ENCODE measurements around the gene ELF4. TPM values are rescaled to one million over a fixed set of nuclear protein-coding genes. Genes with fewer than 3 reads are reported as not detected.

ELF4 gene
- total RNA-seq, 4 donors from 2014 or later: 20.1 to 56.1 (median 44.2) TPM

- peaks cover 0 to 7% (median 3%) of the 10 kb centered on the region in 4 donors for H3K4me1 ChIP-seq
- WGBS, 2 donors (ENCODE audit: low coverage in 1 of 2): 81% methylated on average over 18 of the region's 18 CpGs; no CpG with 5 or more reads in 1 of the 2 donors
- no peak for DNase-seq
- intact Hi-C loops (cut with DNase I; ENCODE audit: low total_unique reads): no loop called here
- no peaks in the 10 kb centered on the region for H3K9me3 ChIP-seq
- H3K4me3 ChIP-seq: no peak overlapping the region
- no peak overlapping the region for H3K27ac ChIP-seq
- in situ Hi-C loops (cut with MboI; ENCODE audit: low pct_ligation_motif_present in 1 of 4, low pct_unique_long_range_greater_than_20kb in 1 of 4, low sequenced_read_pairs in 3 of 4): loop anchor here in 3 of 4 donors (10.0 to 25.0 kb wide), 4 partner anchors 131 to 469 kb away; no protein-coding TSS in a partner anchor
- H3K27me3 ChIP-seq: no peaks in the 10 kb centered on the region
- no peak for TF ChIP-seq EP300 (IDR thresholded peaks at IDR 0.05; ENCODE audit: low read depth)
- TF ChIP-seq POLR2A (IDR thresholded peaks at IDR 0.05): no peak
- TF ChIP-seq CTCF (IDR thresholded peaks at IDR 0.05): no peak
- no peak for TF ChIP-seq POLR2AphosphoS5 (IDR thresholded peaks at IDR 0.05)
- peaks cover 0 to 5% (median 0%) of the 10 kb centered on the region in 4 donors for H3K36me3 ChIP-seq
Measured at GRCh38 chrX:130055899-130056298, 54.4 kb downstream of the ELF4 start.

- intact Hi-C loops (cut with DNase I; ENCODE audit: low total_unique reads): no loop called here
- no peak for TF ChIP-seq POLR2A (IDR thresholded peaks at IDR 0.05)
- TF ChIP-seq POLR2AphosphoS5 (IDR thresholded peaks at IDR 0.05): no peak
- TF ChIP-seq EP300 (IDR thresholded peaks at IDR 0.05; ENCODE audit: low read depth): no peak
- TF ChIP-seq CTCF (IDR thresholded peaks at IDR 0.05): no peak
- Histone ChIP-seq H3K4me3 (no peak overlapping the region), H3K36me3 (peaks cover 0 to 5% (median 0%) of the 10 kb centered on the region in 4 donors), H3K4me1 (peaks cover 0 to 6% (median 2%) of the 10 kb centered on the region in 4 donors), H3K27ac (peak overlapping the region in 2 of 4 donors; percentile 40 to 54), H3K9me3 (no peaks in the 10 kb centered on the region), H3K27me3 (no peaks in the 10 kb centered on the region)
- DNase-seq: no peak
- WGBS, 2 donors (ENCODE audit: low coverage in 1 of 2): 64 to 80% methylated on average over 1 to 11 of the region's 11 CpGs
- in situ Hi-C loops (cut with MboI; ENCODE audit: low pct_ligation_motif_present in 1 of 4, low pct_unique_long_range_greater_than_20kb in 1 of 4, low sequenced_read_pairs in 3 of 4): loop anchor here in 3 of 4 donors (10.0 to 25.0 kb wide), 4 partner anchors 130 to 468 kb away; no protein-coding TSS in a partner anchor
Measured at GRCh38 chrX:130055103-130055502, 55.2 kb downstream of the ELF4 start.

- Histone ChIP-seq H3K36me3 (peaks cover 0 to 5% (median 0%) of the 10 kb centered on the region in 4 donors), H3K4me3 (no peak overlapping the region), H3K4me1 (no peaks in the 10 kb centered on the region), H3K27ac (no peak overlapping the region), H3K9me3 (no peaks in the 10 kb centered on the region), H3K27me3 (no peaks in the 10 kb centered on the region)
- TF ChIP-seq CTCF (IDR thresholded peaks at IDR 0.05) (no peak), EP300 (IDR thresholded peaks at IDR 0.05; ENCODE audit: low read depth) (no peak), POLR2A (IDR thresholded peaks at IDR 0.05) (no peak), POLR2AphosphoS5 (IDR thresholded peaks at IDR 0.05) (no peak)
- in situ Hi-C loops (cut with MboI; ENCODE audit: low pct_ligation_motif_present in 1 of 4, low pct_unique_long_range_greater_than_20kb in 1 of 4, low sequenced_read_pairs in 3 of 4): loop anchor here in 3 of 4 donors (10.0 to 25.0 kb wide), 4 partner anchors 128 to 466 kb away; no protein-coding TSS in a partner anchor
- WGBS, 2 donors (ENCODE audit: low coverage in 1 of 2): 90% methylated on average over 10 of the region's 10 CpGs; no CpG with 5 or more reads in 1 of the 2 donors
- intact Hi-C loops (cut with DNase I; ENCODE audit: low total_unique reads): no loop called here
- DNase-seq: no peak
Measured at GRCh38 chrX:130053236-130053635, 57.1 kb downstream of the ELF4 start.

- no peaks in the 10 kb centered on the region for H3K4me1 ChIP-seq
- no peaks in the 10 kb centered on the region for H3K27me3 ChIP-seq
- no peak overlapping the region for H3K4me3 ChIP-seq
- no peak for DNase-seq
- 78% methylated on average over 12 of the region's 12 CpGs; no CpG with 5 or more reads in 1 of the 2 donors for WGBS, 2 donors (ENCODE audit: low coverage in 1 of 2)
- H3K9me3 ChIP-seq: no peaks in the 10 kb centered on the region
- H3K36me3 ChIP-seq: peaks cover 0 to 5% (median 0%) of the 10 kb centered on the region in 4 donors
- intact Hi-C loops (cut with DNase I; ENCODE audit: low total_unique reads): no loop called here
- TF ChIP-seq POLR2AphosphoS5 (IDR thresholded peaks at IDR 0.05): no peak
- no peak for TF ChIP-seq CTCF (IDR thresholded peaks at IDR 0.05)
- TF ChIP-seq EP300 (IDR thresholded peaks at IDR 0.05; ENCODE audit: low read depth): no peak
- no peak for TF ChIP-seq POLR2A (IDR thresholded peaks at IDR 0.05)
- in situ Hi-C loops (cut with MboI; ENCODE audit: low pct_ligation_motif_present in 1 of 4, low pct_unique_long_range_greater_than_20kb in 1 of 4, low sequenced_read_pairs in 3 of 4): loop anchor here in 3 of 4 donors (10.0 to 25.0 kb wide), 4 partner anchors 127 to 464 kb away; no protein-coding TSS in a partner anchor
- H3K27ac ChIP-seq: no peak overlapping the region
Measured at GRCh38 chrX:130051176-130051845, 59.0 kb downstream of the ELF4 start.

Data from transverse colon (tissue), 4 donors.